G401 (cell line): ENCODE results near the gene GPSM3. TPM values are rescaled to one million over a fixed set of nuclear protein-coding genes. Genes with fewer than 3 reads are reported as not detected.

Source experiments
- DNase-seq: peaks from one replicate; pipeline ENCODE4 v3.0.0-alpha.2; 2015; ENCODE audit warnings: low spot score
- in situ Hi-C: cut with HindIII; loops from 2 replicates; pipeline ENCODE4 v1.10.0; 2016; ENCODE audit warnings: low sequenced_read_pairs, mixed read lengths
- total RNA-seq: library from RNA; depleted of rRNA; stranded (reverse); fragments of >200 nt; shearing (Covaris generic); gene quantifications from 2 replicates; pipeline ENCODE4 v1.2.3, GENCODE V29; 2014

The GPSM3 gene
- total RNA-seq, 1 experiment from 2014 or later, result 3.4 TPM

DNA sequence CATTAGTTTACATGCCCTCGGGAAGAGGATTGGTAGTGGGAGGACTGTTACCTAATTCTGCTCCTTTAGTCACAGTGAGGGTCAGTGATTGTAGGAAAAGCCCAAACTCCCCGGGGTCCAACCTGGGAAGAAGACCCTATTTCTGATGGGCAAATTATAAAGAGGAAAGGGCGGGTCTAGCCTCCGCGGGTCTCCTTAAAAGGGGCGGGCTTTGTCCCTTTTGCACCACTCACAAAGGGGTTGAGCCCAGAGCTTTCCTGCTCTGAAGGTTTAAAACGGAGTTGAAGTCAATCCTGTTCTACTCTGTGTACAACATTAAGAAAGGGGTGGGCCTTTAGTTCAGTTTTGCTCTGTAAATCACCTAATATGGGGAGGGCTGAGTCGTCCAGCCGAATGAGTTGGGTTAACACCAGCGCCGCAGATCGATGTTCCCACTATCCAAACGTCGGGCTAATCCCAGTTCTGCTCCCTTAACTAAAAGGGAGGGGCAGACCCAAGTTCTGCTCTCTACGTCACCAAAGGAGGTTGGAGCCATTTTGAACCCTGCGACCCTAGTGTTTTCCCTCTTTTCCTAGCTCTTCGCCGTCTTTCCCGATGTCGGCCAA lies 15.2 kb downstream of the GPSM3 start:
- no peak for DNase-seq
- in situ Hi-C loops, result no loop called here

DNA sequence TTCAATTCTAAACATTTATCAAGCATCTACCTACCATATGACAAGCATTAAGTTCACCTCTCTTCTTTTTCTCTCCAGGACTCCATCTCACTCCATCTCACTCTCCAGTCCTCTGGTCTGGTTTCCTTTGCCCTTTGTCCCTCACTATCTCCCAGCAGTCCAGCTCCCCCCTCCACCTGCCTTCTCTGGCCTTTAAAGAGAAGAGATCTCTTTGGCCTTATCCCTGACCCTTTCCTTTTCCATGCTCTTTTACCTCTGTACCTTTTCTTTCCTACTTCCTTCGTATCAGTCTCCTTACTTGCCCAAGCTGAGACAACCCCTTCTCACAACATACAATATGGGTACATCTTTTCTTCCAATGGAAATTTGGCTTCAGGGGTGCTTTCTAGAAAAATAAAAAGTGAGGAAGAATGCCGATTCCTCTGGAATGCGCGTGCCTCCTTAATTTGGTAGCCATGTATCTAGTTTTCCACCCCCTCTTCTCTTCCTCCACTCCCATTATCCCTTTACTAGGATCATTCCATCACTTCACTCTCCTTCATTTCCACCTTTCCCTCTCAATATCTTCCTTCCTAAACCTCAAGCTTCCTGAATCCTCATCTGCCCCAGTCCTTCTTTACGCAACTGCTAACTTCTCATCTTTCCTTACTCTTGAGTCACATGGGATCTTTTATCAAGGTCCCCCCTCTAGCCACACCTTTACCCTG lies 15.8 kb downstream of the GPSM3 start:
- DNase-seq, result no peak
- in situ Hi-C loops, result no loop called here

- in situ Hi-C loops, result no loop called here
- DNase-seq, result peak; percentile 99
Measured at GRCh38 chr6:32175711-32176475, 16.6 kb downstream of the GPSM3 start, which contains the start of gene AGPAT1. Gene AGPAT1, minus strand, starts transcription at chr6:32176084. Its CDS starts 4,588 bp downstream, at chr6:32171496.

DNA sequence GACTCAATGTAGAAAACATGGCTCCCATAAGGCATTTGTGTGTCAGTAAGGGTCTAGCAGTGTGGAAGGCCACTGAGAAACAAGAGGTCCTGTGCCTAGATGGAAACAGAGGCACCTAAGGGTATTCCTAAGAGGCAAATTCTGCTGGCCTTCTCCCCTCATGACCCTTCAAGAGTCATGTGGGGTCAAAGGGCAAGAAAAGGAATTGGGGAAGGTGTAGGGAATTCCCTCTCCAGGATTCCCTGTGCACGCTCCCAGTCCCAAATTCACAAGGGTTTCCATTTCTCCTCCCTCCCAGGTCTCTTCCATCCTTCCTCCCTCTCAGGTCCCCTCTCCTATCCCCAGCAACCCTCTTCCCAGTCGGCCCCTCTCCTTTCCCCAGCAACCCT lies 17.1 kb downstream of the GPSM3 start:
- no peak for DNase-seq
- in situ Hi-C loops, result no loop called here

DNA sequence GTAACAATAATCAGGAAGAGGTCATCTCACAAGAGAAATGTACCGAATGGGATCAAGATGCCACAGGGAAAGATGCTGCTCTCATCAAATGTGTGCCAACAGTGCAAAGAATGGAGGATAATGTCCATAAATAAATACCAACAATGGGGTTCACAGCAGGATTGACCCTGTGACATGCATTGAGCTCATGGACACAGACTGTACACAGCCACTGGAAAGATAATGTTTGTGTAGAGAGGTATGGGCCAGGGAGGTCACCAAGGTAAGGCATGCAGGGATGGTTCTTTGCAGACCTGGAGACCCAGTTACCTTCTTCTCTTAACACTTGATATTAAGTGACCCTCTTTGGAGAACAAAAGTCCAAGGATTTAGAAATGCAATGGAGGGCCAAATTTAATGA lies 18.0 kb downstream of the GPSM3 start:
- in situ Hi-C loops, result no loop called here
- no peak for DNase-seq

DNA sequence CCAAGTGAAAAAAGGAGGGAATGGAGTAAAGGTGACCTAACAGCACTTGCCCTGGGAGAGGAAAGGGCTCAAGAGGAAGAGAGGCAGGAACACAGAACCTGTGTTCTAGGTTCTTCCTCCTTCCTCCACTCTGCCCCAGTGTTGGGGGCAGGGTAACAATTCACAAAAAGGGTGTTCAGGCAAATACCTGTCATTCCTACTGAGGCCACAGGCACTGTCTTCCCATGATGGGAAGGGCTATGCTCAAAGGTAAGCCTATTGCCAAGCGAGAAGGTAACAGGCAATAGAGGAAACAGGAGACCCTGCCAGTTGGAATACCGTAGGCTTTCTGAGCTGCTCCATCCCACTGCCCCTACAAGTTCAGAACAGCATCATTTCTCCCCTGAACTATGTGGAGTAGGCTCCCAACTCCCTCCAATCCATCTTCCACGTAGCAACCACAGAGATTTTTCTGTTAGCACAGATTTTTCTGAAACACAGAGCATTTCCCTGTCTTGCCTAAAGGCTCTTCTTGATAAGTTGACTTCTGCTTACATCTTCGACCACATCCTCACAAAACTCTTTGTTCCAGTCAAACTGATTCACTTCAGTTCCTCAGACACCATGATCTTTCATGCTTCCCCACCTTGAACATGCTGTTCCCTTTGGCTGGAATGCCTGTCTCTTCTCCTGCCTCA lies 19.3 kb downstream of the GPSM3 start:
- in situ Hi-C loops, result no loop called here
- no peak for DNase-seq

GRCh38 chr6:32171234-32171633 lies 21.2 kb downstream of the GPSM3 start:
- no peak for DNase-seq
- in situ Hi-C loops, result no loop called here

DNA sequence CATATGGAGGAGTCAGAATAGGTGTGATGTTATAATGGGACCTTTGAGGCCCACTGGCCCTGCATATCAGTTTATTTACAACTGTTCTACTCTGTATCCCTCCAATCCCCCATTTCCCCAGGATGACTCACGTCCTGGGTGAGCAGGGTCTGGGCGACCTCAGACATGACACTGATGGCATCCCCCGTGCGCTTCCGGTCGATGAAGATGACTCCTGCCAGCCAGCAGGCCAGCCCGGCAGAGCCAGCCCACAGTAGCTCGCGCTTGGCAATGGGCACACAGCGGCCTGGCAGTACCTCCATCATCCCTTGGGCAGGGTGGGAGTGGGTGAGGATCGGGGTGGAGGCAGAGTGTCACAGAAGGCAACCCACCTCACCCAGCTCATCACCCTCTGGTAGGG lies 22.1 kb downstream of the GPSM3 start:
- DNase-seq, result no peak
- in situ Hi-C loops, result no loop called here

DNA sequence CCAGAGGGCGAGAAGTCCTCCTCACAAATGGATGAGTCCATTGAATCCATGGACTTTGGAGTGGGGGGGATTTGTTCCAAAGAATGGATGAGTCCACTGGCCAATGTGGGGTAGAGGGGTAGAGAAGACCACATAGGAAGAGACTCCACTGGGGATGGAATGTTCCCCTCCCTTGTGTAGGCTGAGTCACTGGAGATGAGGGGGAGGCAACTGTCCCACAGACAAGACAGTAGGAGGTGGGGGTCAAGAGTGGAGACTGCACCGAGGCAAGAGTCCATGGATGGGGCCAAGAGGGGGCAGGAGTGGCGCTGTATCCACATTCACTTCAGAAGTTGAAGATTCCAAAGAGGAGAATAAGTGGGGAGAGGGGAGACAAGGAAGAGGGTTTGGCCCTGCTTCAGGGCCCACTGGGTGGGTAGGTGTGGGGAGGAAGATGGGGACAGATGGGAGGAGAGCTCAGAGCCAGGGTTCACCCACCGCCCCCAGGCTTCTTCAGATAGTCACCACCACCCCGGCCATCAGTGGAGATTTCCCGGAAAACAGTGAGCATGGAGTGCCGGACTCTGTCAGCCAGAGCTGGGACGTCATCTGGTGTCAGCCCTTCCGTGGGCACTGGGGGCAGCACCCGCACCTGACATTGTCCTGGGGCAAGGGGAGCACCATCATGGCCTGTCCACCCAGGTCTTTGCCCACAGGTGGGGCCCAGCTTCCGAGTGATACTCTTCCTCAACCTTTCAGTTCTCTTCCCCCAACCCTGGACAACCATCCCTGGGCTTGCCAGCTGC lies 23.4 kb downstream of the GPSM3 start:
- DNase-seq, result no peak
- in situ Hi-C loops, result no loop called here

- DNase-seq, result no peak
- in situ Hi-C loops, result no loop called here
Measured at GRCh38 chr6:32168350-32168749, 24.1 kb downstream of the GPSM3 start.

- in situ Hi-C loops, result no loop called here
- no peak for DNase-seq
Measured at GRCh38 chr6:32167761-32168262, 24.6 kb downstream of the GPSM3 start.

- DNase-seq, result no peak
- in situ Hi-C loops, result no loop called here
Measured at GRCh38 chr6:32167154-32167760, 25.2 kb downstream of the GPSM3 start.

DNA sequence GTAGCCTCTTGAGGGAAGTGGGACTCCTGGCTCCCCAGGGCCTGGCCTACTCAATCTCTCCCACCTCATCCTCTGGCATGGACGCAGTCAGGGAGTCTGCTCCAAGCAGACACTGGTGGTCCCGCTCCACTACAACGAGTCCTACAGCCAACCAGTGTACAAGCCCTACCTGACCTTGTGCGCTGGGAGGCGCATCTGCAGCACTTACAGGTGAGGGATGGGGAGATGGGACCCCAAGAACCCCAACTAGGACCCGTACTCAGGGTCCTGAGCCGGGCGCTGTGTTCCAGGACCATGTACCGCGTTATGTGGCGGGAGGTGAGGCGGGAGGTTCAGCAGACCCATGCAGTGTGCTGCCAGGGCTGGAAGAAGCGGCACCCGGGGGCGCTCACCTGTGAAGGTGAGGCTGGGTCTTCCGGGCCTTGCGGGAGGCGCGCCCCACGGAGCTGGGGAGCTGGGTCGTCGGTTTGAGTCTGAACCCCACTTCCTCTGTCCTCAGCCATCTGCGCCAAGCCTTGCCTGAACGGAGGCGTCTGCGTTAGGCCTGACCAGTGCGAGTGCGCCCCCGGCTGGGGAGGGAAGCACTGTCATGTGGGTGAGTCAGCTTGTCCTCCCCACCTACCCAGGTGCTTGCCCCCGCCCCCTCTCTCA lies 25.9 kb downstream of the GPSM3 start:
- DNase-seq, result no peak
- in situ Hi-C loops, result no loop called here

GRCh38 chr6:32164295-32164694 lies 28.1 kb downstream of the GPSM3 start, which contains the start of gene EGFL8:
Gene EGFL8, plus strand, starts transcription at chr6:32164595. Its CDS starts 1,571 bp downstream, at chr6:32166166.
- in situ Hi-C loops, result no loop called here
- no peak for DNase-seq

DNA sequence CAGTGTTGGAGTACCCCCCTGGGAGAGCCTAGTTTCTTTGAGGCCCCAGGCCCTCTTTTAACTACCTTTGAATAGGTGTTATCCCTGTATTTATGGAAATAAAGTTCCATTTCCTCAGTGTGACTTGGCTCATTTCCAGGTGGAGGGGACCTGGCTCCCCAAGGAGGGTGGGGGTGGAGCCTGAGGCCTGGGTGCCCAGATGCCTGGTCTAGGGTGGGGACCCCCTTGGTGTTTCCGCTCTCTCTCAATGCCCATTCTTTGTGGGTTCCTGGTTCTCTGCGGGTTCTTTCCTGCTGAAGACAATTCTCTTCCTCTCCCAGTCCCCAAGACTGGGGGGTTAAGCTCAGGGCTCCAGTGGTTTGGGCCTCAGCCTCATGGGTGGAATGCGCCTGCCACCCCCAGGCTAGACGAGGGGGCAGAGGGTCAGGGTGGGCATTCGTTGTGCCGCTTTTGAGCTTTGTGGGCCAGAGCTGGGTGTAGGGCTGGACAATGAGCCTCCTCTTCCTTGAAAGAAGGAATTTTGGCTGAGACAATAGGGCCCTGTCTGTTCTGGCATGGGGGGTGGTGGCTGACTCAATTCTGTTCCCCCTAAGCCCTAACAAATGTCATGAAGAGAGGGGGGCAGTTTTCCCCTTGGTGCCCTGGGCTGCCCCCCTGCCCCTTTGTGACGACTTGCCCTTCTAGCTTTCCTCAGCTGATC lies 28.7 kb downstream of the GPSM3 start:
- in situ Hi-C loops, result no loop called here
- no peak for DNase-seq

DNA sequence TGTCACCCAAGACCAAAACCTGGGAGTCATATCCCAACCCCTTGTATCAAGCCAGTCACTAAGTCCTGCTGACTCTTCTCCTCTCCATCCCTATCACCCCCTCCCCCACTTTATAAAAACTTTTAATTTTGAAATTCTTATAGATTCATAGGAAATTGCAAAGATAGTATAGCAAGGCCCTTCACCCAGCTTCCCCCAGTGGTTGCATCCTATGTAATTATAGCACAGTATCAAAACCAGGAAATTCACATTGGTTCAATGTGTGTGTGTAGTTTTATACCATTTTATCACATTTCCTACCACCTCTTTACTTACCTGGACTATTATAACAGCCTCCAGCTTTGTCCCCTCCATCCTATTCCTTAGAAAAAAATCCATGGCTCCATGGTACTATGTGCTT lies 34.4 kb downstream of the GPSM3 start:
- in situ Hi-C loops, result no loop called here
- no peak for DNase-seq

DNA sequence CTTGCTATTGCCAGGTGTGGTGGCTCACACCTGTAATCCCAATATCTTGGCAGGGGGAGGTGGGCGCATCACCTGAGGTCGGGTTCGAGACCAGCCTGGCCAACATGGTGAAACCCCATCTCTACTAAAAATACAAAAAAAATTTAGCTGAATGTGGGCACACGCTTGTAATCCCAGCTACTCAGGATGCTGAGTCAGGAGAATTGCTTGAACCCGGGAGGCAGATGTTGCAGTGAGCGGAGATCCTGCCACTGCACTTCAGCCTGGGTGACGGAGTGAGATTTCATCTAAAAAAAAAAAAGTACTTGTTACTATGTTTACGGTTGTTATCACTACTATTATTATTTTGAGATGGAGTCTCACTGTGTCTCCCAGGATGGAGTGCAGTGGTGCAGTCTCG lies 35.6 kb downstream of the GPSM3 start:
- DNase-seq, result no peak
- in situ Hi-C loops, result no loop called here
